ENCODE measurements around the gene MCTP2.

DNA sequence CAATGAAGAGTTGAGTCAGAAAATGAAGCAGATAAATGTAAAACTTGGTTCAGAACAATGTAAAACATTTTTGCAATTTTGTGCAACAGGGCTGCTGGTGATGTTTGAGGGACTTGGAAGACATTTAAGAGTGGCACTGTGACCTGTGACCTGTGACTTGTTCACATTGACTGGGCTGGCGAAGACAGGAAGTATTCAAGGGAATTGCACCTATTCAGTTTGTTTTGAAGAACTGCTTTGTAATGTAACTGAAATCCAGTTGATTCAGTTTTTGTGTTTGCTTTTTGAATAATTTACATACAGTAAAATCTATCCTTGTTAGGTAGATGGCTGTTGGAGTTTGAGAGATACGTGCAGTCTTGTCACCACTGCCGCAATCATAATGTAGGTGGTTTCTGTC lies 35.4 kb downstream of the MCTP2 start:
- TF ChIP-seq, protein P1, sequence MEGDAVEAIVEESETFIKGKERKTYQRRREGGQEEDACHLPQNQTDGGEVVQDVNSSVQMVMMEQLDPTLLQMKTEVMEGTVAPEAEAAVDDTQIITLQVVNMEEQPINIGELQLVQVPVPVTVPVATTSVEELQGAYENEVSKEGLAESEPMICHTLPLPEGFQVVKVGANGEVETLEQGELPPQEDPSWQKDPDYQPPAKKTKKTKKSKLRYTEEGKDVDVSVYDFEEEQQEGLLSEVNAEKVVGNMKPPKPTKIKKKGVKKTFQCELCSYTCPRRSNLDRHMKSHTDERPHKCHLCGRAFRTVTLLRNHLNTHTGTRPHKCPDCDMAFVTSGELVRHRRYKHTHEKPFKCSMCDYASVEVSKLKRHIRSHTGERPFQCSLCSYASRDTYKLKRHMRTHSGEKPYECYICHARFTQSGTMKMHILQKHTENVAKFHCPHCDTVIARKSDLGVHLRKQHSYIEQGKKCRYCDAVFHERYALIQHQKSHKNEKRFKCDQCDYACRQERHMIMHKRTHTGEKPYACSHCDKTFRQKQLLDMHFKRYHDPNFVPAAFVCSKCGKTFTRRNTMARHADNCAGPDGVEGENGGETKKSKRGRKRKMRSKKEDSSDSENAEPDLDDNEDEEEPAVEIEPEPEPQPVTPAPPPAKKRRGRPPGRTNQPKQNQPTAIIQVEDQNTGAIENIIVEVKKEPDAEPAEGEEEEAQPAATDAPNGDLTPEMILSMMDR (IDR thresholded peaks at IDR 0.05; ENCODE audit: insufficient read depth, low read length, poor library complexity, severe bottlenecking): no peak
- TF ChIP-seq EZH2phosphoT487 (conservative IDR thresholded peaks at IDR 0.05; ENCODE audit: low read length): no peak
